HG02852 (cell line): ENCODE measurements around the gene ZNF775.
A peak's percentile ranks its signal among the peaks of the same experiment; 100 is the strongest.

Source experiments
- ATAC-seq: cut with Tn5 transposase; IDR thresholded peaks from one replicate; pipeline ENCODE4 v1.9.1; 2021; ENCODE audit warnings: mild to moderate bottlenecking, moderate library complexity; ENCODE audit not compliant: unreplicated experiment

The ZNF775 gene

DNA sequence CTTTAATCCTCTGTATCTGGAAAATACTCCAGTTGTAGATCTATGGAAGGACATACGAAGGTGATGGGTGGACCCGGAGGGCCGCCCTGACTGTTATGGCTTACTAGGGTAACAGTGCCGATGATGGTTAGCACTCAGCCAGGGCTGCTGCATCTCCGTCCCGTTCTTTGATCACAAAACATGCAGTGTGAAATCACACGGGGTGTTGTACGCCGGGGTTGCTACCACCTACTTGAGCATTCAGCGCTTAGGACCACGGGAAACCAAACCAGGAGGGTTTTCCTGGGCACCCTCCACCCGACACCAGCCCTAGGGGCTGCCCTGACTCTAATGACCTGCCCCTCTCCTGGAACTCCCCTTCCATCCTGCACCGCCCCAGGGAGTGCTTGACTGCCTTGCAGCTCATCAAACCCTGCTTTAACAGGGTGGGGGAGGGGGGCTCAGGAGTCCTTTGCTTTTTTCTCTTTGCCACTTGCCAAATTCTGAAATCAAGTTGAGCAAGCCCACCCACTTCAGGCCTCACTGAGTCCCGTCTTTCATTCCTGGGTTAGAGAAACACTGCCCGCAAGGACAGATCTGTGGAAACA is 20.4 kb downstream of the ZNF775 start:
- ATAC-seq, result no peak

DNA sequence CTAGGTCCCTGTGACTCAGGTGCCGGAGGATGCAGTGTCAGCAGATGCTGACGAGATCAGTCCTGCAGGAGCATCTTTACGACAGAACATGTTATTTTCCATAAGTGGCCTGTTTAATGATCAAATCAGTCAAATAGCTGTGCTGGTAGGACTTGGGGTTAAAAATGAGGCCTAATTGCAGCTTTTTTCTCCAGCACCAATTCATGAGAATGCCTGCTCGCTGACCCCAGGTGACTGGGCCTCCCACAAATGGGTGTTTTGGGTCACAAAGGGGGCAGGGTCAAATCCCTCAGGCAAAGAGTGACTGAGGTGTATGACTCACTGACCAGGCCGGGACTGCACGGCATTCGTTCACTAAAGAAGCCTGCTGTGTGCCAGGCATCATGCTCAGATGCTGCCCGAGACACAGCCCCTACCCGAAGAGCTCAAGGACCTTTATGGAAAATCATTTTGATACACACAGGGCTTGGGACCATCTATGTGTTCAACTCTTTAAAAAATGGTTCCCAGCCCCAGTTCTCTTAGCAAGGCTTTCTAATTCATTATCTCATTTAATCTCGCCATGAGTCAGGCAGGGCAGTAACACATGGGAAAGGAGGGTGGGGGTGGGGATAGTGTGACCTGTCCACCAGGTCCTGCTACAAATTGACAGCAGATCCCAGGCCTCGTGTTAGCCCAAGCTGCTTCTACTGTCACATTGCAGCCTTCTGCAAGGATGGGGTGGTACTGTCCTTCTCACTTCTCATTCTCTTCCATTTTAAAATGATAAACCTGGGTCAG is 21.1 kb downstream of the ZNF775 start:
- no peak for ATAC-seq

DNA sequence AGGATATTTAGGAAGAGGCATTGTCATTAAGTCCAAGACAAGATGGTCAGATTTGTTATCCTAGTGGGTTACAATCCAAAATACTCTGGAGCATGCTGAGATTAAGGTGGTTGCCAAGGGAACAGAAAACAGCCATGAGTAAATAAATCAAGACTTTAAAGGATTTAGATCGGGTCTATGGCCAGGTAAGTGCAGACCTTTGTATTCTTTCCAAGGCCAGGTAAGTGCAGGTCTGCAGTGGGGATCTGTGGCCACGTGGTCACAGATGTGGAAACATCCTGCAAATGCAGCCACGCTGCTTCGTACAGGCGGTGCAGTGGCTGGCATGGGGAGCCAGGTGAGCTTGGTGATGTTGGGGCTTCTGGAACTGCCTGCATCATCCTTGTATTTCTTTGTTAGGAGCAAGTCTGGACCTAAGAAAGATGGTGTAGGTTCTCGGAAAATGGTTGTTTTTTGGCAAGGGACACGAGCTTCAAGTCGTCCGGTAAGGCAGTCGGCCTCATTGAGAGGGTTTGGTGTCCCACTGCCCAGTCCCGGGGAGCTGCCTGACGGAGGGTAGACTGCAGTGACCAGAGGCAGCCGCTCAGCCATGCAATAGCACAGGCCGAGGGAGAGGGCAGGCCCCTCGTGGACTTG is 21.8 kb downstream of the ZNF775 start:
- no peak for ATAC-seq

DNA sequence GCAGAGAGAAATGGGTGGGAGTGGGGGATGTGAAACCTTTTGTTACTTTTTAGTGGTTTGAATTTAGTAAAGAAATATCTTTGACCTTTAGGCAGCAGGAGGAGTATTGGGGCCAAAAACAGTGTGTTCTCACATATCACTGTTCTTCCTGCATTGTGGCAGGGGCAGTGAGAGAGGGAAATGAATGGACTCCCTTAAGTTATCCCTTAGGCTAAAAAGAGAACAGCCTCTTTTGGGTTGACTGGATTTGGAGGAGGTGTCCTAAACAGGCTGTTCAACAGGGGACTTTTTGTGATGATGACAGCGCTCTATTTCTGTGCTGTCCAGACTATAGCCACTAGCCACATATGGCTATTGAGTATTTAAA is 22.3 kb downstream of the ZNF775 start:
- ATAC-seq, result no peak

DNA sequence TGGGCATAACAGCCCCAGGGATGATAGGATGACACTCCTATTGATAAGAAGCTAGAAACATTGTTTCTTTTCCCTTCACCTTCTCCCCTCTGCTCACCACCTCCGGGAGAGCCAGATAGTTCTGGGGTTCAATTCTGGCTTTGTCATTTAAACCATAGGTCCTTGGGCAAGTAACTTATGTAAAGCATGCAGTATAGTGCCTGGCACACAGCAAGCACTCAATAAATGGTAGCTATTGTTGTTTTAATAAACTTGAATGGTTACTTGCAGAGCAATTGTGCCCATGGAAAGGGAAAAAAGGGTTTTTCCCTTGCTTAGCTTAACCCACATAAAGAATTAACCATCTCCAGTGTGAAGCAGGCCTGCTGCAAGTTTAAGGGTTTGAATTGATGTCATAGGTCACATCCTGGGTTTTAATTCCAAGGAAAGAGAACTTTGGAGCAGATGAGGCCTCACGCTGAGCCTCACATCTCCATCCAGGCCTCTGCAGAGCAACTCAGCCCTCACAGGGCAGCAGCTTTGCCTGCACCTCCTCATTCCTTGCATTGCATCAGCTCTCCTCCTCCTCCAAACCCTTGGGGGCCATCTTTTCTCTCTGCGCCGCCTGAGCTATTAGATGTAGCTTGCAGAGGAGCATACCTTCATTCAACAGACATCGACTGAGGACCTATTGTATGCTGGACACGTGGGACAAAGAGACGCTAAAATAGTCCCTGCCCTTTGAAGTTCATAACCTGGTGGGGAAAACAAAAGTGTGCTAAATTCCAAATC is 22.9 kb downstream of the ZNF775 start:
- ATAC-seq, result no peak

DNA sequence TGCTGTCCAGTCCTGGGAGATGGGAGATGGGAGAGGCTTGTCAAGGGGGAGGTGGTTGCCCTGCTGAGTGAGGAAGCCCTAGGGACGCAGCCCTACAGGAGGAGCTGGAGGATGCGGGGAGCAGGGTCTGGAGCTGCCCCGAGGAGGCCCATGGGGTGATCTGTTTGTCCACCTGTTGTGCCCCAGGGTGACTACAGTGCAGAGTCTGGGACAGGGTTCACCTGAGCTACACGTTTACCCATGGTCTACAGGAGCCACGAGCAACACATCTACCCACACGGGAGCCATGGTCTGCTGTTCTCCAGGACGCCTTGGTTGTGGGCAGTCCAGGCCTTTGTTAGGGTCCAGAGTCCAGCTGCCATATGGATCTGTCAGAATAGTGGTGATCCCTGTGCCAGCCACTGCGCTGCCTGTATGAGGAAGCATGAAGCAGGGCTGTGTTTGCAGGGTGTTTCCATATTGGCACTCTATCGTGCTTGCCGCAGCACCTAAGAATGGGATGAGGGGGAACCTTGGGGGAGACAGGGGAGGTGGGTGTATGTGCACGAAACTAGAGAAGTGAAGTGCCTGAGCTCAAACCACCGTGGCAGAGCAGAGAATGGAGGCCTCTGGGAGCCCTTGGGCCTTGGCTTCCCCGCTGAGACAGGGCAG is 23.7 kb downstream of the ZNF775 start:
- ATAC-seq, result no peak

DNA sequence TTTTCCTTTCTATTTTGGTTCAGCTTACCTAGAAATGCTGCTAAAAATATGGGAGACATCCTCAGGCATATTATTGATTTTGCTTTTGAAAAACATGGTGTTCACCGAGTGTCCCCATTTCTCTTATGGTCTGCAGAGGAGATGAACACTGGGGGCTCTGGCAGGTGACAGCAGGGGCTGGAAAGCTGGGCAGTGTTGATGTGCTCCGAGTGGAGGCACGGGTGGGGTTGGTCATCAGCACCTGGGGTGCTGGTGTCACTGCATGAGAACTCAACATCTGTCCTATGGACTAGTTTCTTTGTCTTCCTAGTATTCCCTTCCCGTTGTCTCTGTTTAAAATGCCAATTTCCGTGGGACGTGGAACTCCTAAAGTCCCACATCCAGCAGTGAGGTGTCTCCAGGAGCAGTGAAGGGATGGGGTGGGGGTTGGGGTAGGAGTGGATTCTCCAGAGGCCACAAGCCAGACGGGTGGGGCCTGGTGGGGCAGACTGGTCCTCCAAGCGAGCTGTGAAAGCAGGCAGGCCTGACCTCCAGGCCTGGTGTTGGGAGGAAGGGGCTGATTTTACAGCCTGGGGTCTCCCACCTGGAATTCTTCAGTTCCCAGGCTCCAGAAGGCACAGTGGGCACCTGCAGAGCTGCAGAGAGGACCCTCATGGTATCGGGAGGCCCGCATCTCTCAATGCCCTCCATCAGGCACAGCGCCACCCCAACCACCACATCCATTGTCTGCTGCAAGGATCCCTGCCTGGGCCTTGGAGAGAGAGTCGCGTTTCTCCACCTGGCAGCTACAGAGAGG is 24.4 kb downstream of the ZNF775 start:
- ATAC-seq, result no peak

DNA sequence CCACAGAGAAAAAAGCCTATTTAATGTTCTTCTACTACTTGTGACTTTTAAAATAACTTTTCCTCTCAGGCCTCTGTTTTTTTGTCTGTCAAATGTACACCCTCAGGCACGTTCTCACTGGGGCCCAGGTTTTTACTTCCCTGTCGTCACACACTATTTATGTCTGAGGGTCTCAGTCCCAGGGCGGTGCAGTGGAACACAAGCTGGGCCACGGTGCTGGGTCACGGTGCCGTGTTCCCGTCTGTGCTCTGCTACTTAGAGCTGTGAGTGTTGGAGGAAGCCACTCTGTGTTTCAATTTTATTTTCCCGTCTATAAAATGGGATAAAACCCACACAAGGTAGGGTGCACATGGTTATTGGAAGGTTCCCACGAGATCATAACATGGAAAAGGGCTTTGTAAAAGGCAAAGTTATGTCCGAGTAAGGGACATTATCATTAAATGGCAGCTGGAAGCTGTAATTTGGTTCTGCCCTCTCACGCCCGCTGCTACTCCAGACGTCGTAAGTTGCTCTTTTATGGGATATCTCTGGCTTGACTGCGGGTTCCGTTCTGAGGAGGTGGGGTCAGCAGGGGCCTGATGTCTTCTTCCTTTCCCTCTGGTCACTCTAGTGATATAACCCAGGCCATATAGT is 25.2 kb downstream of the ZNF775 start:
- no peak for ATAC-seq

DNA sequence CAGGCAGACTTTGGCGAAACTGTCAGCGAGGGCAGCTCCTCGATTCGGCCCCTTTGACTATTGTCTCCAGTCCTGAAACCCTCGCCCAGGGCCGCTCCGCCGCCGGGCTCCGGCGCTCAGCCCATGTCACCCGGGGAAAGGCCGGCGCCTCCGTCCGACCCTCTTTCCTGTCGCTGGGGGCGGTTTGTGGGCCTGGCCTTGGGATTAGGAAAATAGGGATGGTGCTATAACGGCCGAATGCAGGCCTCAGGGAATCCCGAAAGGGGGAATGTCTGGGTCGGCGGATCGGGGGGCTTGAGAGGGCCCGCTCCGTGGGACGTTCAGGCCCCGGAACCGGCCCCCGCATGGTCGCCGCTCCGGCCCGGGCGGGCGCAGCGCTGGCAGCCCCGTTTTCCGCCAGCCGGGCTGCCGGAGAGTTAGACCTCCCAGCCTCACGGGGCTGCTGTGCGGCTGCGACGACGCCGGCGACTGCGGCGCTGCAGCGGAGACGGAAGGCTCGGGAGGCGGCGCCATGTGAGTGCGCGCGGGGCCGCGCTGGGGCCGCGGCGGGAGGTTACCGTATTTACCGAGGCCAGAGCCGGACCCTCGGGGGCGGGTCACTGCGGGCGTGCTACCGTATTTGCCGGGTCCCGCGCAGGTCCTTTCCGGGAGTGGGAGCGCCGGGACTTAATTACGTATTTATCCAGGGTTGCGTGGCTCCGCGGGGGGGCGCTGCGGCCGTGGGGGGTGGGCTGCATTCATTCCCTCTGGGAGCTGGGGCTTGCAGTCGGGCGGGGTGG is 25.9 kb downstream of the ZNF775 start:
- peak; percentile 49 for ATAC-seq

DNA sequence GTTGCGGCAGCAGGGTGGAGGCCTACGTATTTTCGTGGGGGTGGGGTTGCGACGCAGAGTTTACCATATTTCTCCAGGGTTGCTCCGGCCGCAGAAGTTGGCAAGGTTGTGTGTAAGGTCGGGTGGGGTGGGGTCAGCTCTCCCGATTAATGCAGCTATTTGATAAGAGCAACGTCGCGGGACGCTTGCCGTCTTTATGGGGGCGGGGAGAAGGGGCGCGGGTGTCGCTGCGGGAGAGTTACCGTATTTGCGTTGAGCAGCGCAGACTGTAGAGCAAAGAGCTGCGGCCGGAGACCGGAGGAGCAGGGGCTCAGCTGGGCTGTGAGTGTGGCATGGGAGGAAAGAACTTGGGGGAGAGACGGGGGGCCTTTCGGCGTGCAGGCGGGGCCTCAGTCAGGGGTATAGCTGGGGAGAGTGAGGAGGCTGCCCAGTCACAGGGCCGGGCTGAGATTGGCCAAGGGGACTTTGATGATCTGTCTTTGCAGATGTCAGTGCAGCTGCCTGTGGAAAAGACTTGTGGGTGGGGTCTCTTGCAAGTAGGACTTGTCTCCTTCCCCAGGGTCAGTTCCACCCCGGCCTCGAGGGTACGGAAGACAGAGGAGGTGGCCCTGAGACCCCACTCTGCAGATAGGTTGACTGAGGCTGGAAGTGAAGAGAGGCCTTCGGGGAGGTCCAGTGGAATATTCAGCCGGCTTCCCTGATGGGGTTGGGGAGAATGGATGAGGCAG is 26.6 kb downstream of the ZNF775 start:
- no peak for ATAC-seq

DNA sequence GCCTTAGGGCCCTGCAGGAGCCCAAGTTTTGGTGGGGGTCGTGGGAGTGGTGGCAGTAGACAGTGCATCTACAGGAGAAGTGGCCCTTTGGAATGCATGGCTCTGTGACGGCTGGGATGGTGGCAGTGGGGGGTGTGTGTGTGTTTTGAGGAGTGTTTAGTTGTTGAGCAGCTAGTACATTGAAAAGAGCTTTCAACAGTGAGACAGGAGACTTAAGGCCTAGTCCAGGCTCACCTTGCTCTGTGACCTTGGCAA is 27.1 kb downstream of the ZNF775 start:
- ATAC-seq, result no peak

DNA sequence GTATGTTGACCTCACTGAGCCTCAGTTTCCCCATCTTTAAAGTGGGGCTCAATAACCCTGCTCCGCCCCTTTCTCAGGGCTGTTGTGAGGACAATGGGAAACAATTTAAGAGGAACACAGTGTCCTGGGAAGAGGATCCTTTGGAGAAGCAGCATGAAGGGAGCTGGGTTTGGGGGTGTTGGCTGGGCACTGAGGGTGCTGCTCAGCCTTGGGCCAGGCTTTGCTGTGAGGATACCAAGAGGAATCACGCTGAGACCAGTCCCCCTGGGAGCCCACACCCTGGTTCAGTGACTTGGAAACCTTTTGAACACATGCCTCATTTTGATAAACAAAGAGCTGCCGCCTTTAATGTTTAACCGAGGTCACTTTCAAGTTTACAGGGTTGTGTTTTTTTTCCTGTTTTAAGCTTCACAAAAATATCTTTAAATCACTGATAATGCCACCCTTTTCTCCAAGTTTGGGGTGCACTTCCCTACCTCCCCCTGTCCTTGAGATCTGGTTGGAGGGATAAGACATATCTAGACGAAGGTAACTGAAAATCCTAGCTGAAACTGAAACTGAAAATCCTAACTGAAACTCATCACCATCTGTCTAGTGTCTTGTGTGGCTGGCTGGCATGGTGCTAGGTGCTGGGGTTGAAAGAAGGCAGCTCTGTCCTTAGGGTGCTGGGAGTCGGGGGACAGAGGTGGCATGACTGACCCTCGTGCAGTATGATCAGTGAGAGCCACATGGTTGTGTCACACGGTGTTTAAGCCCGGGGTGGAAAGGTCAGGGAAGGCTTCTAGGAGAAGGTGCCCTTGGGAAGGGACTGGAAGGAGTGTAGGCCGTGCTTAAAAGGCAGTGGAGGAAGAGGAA is 27.7 kb downstream of the ZNF775 start:
- peak; percentile 49 for ATAC-seq

DNA sequence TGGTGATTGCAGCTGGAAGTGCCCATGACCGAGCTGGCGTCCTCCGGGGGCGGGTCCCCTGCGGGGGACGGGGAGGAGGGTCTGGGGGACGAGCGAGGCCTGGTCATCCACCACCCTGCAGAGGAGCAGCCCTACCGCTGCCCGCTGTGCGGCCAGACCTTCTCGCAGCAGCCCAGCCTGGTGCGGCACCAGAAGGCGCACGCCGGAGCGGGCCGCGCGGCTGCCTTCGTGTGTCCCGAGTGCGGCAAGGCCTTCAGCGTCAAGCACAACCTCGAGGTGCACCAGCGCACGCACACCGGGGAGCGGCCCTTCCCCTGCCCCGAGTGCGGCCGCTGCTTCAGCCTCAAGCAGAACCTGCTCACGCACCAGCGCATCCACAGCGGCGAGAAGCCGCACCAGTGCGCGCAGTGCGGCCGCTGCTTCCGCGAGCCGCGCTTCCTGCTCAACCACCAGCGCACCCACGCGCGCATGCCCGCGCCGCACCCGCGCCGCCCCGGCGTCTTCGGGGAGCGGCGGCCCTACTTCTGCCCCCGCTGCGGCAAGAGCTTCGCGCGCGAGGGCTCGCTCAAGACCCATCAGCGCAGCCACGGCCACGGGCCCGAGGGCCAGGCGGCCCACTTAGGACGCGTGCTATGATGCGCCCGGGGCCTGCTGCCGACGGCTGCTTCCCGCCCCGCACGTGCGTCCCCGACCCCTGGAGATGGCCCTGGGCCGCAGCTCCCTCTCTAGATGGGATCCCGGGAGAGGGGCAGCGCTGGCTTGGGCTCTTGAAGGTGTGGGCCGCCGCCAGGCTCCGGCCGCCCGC is 28.7 kb downstream of the ZNF775 start:
- ATAC-seq, result no peak

DNA sequence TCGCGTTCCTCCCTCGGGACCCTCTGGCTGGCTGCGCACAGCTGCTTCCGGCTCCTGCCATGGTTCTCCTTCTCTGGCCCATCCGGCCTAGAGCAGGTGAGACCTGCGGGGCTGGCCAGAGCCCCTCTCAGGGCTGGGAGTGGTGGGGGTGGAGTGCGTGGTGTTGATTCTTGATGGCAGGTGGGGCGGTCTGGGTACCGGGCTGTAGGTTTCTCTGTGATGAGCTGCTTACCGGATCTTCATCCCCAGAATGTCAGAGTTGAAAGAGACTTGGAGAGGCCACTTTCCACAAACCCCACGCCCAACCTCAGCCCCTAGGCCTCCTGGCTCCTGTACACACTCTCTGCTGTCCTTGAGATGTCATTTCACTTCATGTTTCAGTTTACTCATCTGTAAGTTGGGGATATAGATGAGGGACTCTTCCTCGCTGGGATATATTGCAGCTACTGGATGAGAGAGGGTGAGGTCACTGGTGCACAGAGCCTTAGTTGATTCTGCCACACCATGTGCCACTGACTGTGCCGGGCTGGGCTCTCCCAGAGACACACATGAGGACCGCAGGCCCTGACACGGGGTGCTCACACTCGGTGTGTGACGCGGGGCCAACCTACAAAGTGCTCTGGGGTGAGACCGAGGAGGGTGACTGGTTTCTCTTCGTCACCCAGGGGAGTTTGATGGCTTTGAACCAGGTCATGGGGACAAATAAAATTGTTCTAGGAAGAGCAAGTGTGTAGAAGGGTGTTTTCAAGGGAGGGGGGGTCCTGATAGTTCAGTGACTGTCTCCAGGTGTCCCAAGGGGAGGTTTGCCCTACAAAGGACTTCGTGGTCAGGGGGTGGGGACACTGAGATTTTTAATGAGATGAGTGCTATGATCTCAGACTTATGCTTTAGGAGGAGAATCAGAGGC is 29.5 kb downstream of the ZNF775 start:
- ATAC-seq, result no peak

DNA sequence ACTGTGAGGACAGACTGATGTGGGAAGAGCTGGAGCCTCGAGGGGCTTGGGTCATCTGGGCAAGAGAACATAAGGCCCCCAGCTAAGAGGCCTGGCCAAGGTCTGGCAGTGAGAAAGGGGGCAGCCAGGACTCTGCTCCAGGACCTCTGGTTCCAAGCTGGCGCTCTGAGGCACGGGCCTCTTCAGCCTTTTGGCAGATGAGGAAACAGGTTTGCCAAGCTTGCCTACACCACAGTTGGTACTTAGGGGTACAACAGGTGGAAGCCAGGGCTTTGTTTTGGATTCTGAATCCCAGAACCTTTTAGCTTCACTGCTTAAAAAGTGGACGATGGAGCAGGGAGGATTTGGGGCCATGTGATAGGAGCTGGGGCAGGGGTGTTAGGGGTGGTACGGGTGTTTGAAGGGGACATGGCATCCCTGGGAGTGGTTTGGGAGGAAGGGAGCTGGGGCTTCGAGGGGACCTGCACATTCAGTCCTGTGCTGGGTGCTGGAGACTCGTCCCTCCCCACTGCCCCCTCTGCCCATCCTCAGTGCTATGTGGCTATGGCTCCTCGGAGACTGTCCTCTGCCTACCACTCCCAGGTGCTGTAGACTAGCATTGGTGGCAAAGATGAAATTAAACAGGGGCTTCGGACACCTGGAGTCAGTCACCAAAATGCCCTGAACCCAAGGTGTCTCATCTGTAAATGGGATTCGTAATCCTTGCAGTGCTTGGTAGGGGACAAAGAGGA is 30.3 kb downstream of the ZNF775 start:
- no peak for ATAC-seq
